GM19351 (cell line): ENCODE measurements around the gene GOLM1.

Experiments used
- ATAC-seq: cut with Tn5 transposase; IDR thresholded peaks from one replicate; pipeline ENCODE4 v1.9.1; 2021; ENCODE audit warnings: mild to moderate bottlenecking, moderate library complexity; ENCODE audit not compliant: unreplicated experiment

GOLM1 gene

GRCh38 chr9:86046930-86047341, 52.4 kb downstream of the GOLM1 start:
- ATAC-seq = no peak

- ATAC-seq = no peak
Measured at GRCh38 chr9:86046071-86046636, 53.2 kb downstream of the GOLM1 start.

- no peak for ATAC-seq
Measured at GRCh38 chr9:86045654-86046053, 53.7 kb downstream of the GOLM1 start.

DNA sequence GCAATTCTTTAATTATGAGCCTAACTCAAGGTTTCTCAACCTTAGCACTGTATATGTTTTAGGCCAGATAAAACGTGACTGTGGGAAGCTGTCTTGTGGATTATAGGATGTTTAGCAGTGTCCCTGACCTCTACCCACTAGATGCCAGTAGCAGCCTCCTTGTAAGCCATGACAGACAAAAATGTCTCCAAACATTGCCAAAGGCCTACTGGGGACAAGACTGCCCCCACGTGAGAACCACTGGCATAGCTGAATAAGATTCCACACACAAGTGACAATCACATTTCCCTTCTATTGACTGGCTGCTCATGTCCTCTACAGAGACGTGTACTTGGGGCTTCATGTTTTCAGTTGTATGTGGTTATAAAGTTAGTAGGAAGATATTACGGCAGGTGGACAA, 55.4 kb downstream of the GOLM1 start:
- no peak for ATAC-seq

DNA sequence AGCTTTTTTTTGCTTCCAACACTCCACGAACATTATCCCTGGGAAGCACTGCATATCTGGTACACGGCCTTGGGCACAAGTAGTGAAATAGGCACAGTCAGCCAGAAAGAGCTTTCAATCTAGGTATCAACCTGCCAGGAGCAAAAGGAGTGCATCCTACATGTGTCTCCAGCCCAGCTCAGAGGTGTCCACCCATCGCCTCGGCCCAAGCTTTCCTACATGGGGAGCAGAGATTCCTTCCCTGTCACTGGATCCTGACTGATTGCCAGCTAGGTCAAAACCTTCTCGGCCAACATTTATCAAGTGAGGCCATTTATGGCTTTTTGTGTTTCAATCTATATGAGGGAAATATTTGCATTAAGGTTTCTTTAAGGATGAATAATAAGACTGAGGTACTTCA, 55.8 kb downstream of the GOLM1 start:
- no peak for ATAC-seq

GRCh38 chr9:86042199-86042978, 57.0 kb downstream of the GOLM1 start:
- ATAC-seq = no peak

- ATAC-seq = no peak
Measured at GRCh38 chr9:86041311-86041741, 58.0 kb downstream of the GOLM1 start.

GRCh38 chr9:86040861-86041155, 58.5 kb downstream of the GOLM1 start:
- no peak for ATAC-seq

GRCh38 chr9:86039991-86040860, 59.1 kb downstream of the GOLM1 start:
- ATAC-seq = no peak

- no peak for ATAC-seq
Measured at GRCh38 chr9:86036555-86036954, 62.8 kb downstream of the GOLM1 start.

DNA sequence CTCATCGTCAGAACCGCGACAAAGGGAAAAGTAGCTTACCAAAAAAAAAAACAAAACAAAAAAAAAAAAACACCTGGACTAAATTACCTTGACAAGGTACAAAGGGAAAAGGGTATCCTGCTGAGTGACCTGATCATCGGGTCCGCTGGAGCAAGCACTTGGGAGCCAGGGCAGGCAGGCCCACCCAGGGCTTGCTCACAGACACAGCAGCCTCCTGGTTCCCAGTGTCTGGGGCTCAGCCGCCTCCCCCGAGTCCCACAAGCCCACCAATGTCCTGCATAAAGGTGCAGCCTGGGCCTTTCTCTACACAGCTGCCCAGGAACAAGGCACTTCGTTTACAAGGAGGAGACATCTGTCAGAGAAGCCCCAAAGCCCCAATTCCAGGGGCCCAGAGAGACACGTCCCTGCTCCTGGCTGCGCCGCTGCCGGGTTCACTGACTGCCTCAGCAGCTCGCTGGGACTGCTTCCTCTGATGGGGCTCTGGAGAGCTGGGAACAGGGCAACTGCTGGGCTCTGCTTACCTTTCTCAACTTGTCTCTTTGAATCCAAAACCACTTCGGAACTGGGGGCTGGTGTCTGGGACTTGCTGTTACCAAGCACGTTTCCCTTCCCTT, 63.4 kb downstream of the GOLM1 start:
- ATAC-seq = no peak

DNA sequence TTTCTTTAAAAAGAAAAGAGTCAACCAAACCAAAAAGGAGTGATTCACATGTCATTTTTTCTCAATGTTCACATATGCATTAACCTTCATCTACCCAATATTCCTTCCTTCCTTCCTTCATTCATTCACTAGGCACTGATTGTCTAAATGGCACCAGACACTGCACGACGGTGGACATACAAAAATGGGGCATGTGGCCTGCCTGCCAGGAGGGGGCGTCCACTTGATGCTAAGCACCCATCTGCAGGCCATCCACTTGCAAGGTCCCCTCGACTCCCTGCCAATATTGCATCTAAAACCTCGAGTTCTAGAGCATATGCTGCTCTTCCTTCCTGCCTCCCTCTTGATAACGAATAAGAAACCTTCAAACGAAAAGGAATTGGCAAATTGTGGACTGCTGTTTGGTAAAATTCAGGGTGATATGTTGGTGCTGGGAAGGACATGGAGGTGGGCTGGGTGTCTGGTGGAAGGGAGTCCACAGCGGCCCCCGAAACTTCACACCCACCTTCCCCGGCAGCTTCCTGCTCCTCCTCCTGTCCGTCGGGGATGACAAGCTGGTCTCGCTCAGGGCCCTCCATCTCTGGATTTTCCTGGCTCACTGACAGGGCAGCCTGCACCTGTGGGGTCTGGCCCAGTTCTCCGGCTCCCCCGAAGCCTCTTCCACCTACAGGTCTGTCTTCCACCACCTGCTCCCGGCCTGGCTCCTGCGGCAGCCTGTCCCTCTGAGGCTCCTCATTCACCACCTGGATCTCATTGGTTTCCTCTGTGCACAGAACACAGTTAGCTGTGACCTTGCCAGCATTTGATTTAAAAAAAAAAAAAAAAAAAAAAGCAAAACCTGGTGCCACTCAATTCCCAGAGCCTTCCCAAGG, 64.3 kb downstream of the GOLM1 start:
- ATAC-seq = no peak

- ATAC-seq = no peak
Measured at GRCh38 chr9:86027767-86028166, 71.6 kb downstream of the GOLM1 start.

- ATAC-seq = no peak
Measured at GRCh38 chr9:86022687-86023266, 76.6 kb downstream of the GOLM1 start.

- no peak for ATAC-seq
Measured at GRCh38 chr9:86021166-86021565, 78.2 kb downstream of the GOLM1 start.

- ATAC-seq = no peak
Measured at GRCh38 chr9:86020731-86021130, 78.6 kb downstream of the GOLM1 start.

- ATAC-seq = no peak
Measured at GRCh38 chr9:86009133-86009532, 90.2 kb downstream of the GOLM1 start.

DNA sequence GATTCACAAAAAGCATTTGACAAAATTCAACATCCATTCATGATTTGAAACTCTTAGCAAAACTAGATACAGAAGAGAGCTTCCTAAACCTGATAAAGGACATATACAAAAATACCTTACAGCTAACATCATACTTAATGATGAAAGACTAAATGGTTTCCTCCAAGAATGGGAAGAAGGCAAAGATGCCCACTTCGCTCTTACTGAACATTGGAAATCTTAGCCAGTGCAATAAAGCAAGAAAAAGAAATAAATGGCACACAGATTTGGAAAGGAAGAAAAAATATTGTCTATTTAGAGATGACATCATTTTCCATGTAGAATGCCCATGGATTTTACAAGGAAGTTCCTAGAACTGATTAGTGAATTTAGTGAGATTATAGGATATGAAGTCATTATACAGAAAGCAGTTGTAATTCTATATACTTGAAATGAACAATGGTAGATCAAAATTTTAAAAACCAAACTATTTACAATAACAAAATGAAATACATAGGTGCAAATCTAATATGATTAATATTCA, 94.0 kb downstream of the GOLM1 start:
- ATAC-seq = no peak

DNA sequence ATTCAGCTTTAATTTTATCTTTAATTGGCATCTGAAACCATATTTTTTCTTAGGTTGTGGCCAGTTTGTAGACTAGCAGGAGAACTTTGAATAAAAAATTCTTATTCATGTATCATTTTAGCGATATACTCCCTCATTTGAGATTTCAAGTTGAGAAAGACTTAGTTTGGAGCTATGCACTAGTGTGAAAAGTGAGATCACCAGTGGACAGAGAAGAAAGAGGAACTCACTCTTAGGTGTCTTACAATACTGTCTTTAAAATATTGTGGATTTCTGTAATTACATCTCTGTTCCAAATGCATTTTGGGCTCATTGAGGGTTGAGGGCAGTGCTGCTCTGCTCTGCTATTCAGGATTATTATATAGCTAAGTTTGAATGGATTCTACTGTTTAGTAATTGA, 103.8 kb downstream of the GOLM1 start:
- no peak for ATAC-seq

DNA sequence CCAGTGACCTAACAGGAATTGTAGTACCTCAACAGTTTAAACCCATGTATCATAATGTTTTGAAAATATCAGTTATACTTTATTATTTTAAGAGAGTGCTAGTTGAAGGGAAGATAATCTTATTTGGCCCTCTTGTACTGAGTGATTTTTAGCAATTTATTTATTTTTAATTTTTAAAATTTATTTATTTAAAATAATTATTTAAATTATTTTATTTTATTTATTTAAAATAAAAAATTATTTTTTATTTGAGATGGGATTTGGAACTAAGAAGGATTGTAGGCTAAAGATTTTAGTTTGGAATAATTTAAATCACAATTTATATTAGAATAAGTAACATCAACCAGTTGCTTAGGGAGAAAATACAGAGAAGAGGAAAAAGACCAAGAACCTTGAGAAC, 104.3 kb downstream of the GOLM1 start:
- ATAC-seq = no peak
